HG02970 (cell line): Measurements from ENCODE around the gene TAL1.
"Not testable (repeated sequence)": the region's sequence is repeated elsewhere in the genome, so short reads cannot be mapped to it uniquely, and the experiment has no call there.

Experiments used
- ATAC-seq: cut with Tn5 transposase; IDR thresholded peaks from one replicate; pipeline ENCODE4 v1.9.1; 2021; ENCODE audit warnings: mild to moderate bottlenecking, moderate library complexity, moderate number of reproducible peaks; ENCODE audit not compliant: unreplicated experiment, low FRiP score

The TAL1 gene

DNA sequence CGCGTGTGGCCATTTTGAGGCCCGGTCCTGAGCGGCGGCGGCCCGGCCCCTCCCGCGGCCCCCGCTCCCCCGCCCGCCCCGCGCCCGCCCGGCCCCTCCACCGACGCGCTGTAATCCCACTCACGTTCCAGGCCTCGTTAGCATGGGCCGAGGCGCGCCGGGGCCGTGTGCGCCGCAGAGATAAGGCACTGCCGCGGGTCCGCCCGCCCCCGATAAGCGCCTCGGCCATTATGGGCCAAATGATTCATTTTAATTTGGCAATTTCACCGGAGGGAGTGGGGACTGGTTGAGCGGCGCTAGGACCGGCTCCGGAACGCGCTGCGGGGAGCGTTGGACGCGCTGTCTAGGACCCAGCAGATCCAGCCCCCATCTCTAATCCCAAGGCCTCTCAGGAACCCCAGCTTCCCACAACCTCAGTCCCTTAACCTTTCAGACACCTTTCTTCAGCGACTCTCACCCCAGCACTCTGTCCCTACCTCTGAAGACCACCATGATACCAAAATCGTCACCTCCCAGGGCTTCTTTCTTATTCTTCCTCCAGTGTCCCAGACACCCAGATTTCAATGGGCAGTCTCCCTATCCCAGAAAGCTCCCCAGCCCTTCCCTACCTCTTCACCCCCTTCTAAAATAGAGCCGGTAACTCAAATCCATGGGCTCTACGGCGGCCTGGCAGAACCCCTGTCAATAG lies at the start of gene TAL1:
Gene TAL1, minus strand, starts transcription at position 39 of the 688 bp plus-strand sequence. CDS start 6,337 bp downstream, outside the sequence.
- no peak for ATAC-seq

DNA sequence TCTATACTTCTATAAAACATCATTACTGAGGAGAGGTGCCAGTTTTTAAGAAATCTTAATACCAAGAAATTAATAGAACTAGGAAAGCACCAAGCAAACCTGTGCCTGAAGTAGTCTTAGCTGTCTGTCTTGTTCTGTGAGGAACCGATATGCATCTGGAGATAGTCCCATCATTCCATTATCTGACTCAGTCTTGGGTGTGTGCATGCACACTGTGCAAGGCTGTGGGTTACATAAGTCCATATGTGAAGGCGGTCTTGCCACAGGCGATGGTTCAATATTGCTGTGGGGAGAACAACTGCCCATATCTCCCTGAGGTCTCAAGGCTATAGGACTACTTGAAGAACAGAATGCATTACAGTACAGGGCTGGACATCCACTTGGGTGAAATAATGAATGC lies 48.1 kb upstream of the TAL1 start:
- ATAC-seq = no peak

DNA sequence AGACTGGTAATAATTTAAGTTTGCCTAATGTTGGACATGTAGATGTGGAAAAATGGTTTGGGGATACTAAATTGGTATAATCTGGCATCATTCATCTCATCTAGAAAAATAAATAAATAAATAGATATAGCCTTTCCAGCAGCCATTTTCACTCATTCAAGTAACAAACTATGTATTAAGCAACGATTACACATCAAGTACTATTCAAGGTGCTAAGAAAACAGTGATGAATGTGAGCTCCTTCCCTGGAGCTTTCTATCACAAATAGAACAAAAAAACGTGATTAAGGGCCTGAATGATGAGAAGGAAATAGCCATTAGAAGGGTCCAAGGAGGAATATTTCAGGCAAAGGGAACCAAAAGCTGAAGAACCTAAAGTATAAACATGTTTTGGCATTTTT lies 44.8 kb upstream of the TAL1 start:
- ATAC-seq = no peak

DNA sequence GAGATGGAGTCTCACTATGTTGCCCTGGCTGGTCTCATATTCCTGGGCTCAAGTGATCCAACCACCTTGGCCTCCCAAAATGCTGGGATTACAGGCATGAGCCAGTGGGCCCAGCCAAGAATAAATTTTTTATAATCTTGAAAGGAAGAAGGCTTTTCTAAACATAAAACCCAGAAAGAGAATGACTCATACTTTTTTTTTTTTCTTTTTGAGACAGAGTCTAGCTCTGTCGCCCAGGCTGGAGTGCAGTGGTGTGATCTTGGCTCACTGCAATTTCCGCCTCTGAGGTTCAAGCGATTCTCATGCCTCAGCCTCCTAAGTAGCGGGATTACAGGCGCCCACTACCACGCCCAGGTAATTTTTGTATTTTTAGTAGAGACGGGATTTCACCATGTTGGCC lies 43.8 kb upstream of the TAL1 start:
- not testable (repeated sequence) for ATAC-seq

DNA sequence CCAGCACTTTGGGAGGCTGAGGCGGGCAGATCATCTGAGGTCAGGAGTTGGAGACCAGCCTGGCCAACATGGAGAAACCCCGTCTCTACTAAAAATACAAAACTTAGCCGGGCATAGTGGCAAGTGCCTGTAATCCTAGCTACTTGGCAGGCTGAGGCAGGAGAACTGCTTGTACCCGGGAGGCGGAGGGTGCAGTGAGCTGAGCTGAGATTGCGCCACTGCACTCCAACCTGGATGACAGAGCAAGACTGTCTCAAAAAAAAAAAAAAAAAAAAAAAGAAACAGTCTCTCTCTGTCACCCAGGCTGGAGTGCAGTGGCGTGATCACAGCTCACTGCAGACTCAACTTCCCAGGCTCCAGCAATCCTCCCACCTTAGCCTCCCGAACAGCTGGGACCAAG lies 33.5 kb upstream of the TAL1 start:
- not testable (repeated sequence) for ATAC-seq

DNA sequence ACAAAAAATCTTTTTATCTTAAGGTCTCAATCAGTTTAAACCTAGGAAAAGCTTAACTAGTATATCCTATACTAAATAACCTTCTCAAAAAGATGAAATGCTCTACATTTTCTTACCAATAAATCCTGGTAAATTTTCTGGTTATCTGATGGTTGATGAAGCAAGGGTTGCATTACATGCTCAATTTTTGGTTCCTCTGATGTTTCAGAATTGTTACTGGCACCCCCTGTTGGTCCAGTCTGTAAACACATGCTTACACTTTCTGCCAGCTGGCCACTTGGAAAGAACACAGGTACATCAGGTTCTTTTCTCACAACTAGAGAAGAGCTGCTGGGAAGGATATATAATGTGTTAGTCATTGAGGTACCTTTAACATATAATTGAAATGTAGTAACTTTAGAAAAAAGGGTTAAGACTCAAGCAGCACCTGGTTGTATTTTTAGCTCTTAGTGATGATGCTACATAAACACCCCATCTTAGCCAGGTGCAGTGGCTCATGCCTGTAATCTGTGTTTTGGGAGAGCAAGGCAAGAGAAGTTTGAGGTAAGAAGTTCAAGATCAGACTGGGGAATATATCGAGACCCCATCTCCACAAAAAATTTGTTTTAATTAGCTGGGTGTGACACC lies 30.9 kb upstream of the TAL1 start:
- ATAC-seq = no peak

DNA sequence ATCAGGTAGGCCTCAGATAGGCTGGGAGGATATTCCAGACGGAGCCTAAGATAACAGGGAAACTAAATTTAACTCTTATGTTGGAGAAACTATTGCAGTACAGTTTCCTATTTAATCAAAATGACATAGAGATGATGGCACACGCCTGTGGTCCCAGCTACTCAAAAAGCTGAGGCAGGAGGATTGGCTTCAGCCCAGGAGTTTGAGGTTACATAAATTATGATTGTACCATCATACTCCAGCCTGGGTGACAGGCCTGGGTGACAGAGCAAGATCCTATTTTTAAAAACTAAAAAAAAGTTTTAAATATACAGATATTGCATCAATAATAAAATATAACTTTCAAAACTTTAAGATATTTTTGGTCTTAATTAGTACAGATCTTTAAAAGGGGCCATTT lies 25.2 kb upstream of the TAL1 start:
- ATAC-seq = no peak

DNA sequence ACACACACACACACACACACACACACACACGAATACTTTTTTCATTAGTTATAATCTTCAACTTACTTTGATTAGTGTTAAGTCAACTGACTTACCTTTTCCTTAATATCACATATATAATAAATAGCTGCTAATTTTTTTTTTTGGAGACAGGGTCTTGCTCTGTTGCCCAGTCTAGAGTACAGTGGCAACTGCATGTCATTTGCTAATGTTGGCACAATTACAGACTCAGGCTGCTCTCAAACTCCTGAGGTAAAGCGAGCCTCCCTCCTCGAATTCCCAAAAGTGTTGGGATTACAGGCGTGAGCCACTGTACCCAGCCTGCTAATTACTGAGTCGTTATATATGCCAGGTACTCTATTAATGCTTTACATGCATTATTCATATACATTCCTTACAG lies 20.8 kb upstream of the TAL1 start:
- no peak for ATAC-seq

DNA sequence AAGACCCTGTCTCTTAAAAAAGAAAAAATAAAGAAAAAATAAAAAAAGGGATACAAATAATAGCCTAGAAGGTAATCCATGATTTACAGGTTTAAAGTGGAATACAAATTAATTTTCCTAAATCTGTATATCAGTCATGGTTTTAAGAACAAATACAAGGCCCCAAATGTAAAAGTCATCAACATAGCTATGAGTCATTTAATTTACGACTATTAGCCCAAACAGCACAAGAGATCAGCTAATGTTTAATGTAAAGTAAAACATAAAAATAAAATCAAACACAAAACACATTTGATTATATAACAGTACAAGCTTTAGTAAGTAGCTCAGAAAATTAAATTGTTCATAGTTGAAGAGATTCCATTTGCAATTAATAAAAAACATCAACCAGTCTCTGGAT lies 20.3 kb upstream of the TAL1 start:
- no peak for ATAC-seq

DNA sequence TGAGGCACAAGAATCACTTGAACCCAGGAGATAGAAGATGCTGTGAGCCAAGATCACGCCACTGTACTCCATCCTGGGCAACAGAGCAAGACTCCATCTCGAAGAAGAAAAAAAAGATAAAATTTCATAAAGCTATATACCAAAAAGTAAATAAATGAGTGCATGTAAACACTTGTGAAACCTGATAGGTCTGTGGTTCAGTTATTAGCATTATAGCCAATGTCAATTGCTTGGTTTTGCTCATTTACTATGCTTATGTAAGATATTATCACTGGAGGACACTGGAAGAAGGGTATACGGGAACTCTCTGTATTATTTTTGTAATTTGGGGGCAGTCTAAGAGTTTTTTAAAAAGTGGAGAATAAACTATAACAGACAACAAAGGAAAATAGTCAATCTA lies 17.7 kb upstream of the TAL1 start:
- ATAC-seq = no peak

DNA sequence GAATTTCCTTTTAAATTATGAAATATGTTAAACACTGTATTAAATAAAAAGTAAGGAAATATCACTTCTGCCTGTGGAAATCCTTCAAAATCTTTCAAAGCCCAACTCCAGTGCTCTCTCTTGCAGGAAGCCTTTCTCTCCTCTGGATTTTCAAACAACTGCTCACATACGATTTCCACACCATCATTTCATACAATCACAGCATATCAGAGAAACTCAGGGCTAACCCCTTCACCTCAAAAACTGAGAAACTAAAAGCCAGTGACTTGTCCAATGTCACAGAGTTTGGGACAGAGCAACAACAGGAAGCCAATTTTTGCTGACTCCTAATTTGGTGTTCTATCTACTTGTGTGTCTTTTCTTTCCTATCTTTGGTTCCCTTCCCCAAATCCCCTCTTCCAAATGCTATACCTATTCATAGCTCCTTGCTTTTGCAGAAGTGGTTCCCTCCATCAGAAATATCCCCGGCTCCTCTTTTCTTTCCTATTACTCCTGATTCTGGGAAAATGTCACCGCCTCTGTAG lies 12.4 kb upstream of the TAL1 start:
- no peak for ATAC-seq

DNA sequence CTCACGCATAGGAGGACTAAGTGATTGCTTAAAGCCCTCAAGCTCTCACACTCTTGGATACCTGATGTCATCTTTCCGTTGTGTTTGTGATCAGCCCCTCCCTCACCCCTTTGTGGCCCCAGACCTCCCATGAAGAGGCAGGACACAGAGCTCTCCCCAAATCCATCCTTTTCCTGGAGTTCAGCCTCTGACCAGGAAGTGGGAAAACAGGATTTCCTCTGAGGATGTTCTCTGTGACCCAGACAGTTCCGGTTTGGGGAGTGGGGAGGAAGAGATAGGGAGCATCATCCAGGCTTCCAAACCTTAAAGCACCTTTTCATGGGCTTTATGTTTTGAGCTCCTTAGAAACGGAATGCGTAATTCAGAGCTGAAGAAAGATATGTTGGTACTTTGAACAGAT lies 11.9 kb upstream of the TAL1 start:
- no peak for ATAC-seq

DNA sequence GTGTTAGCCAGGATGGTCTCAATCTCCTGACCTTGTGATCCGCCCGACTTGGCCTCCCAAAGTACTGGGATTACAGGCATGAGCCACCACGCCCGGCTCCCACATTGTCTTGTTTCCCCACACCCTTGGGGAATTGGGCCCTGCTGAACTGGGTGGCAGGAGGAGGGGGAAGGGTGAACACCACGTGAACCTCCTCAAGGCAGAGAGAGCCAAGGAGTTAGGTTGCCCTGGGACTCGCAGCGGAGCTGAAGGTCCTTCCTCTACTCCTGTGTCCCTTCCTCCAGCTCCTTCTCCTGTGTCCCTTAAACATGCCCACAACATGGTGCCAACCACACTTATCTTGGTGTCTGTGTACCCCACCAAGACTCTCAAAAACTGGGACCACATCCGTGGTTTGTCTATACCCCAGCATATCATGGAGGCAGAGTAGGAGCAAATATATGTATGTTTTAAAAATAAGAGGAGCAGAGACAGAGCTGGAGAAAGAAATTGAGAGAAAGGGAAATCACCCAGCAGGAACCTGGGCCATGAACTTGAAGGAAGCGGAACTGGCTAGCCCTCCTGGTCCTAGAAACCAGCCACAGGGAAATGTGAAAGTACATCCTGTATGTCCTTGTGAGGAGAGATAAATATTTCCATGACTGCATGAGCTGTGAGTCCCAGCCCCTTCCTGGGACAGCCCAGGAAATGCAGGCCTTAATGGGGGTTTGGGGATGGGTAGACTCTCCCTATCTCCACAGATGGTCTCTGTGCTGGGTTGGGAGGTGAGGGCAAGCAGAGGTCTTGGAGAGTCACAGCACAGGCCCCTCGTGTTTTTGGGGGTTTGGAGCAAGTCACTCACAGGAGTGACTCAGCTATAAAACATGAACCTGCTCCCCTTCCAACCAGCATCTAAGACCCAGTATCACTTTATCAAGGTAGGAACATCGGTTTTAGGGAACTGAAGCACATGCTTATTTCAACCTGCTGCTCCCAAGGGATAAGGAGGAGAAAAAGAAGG lies 9.4 kb upstream of the TAL1 start:
- ATAC-seq = no peak

DNA sequence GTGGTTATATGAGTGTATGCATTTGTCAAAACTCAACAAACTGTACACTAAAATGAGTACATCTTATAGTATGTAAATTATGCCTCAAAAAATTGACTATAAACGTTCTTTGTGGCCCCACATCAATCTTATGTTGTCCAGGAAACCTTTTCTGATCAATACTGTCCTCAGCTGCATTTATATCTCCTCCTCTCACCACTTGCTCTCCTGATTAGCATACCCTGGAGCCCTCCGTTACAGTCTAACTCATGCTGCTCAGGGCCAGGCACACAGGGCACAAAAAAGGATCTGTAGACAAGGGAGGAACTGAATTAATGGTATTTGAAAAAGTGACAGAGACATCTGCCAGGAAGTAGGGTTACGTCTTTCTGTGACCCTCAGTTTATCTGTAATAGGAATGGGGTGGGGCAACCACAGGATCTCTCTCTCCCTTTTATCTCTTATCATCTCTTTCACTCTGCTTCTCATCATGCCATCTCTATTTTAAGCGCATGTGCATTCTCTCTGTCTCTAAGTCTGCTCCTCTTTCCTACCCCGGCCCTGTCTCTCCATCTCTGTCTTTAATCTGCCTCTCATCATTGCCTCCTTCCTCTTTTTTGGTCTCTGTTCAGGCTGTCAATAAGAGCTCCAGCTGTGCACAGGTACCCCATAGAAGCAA lies 7.0 kb upstream of the TAL1 start:
- no peak for ATAC-seq

DNA sequence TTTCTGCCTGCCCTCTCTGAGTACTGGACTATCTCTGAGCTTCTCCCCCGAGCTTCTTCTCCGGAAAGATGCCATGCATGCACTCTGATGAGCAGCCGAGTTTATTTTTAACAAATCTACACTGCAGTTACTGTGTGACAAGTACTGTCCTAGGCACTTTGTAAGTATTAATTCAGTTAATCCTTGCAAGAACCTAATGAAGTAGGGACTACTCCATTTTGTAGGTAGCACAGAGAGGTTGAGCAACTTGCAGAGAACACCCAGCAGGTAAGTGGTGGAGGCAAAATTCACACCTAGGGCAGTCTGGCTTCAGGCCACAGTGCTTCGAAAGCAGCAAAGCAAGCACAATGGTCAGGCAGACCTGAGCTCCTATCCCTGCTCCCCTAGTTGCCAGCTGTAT lies 3.8 kb upstream of the TAL1 start:
- no peak for ATAC-seq

DNA sequence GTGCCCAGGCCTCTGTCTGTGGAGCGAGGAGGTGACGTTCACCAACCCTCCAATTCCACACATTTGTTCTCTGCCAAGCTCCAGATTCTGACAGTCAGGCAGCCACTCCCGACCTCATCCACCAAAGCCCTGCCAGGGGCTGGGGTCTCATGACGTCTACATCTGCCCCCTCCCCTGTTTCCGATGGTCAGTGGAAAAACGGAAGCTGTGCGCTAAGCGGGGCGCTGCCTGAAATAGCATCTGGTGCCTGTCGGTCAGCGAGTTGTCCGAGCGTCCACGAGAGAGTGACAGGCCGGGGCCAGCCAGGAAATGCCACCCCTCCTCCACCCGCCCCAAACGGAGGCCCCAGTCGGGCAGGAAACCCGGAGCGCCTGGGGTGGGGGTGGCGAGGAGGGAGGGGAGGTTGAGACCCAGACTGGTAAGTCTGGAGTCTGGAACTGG lies 3.2 kb upstream of the TAL1 start:
- ATAC-seq = no peak

DNA sequence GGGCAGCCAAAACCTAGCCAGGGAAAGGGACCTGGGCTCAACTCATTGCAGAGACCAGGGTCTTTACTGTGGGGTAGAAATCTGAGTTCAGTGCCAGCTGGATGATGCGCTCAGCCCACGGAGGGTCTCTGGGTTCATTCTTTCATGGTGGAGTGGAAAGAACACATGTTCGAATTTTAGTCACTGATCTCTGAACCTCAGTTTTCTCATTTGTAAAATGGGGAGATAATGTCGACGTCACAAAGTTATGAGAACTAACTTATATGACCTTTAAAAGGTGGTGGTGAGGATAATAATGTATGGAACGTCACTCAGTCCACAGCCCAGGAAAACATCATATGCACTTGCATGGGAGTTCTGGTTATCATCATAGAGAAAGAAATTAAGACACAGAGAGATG lies 1.2 kb upstream of the TAL1 start:
- no peak for ATAC-seq

DNA sequence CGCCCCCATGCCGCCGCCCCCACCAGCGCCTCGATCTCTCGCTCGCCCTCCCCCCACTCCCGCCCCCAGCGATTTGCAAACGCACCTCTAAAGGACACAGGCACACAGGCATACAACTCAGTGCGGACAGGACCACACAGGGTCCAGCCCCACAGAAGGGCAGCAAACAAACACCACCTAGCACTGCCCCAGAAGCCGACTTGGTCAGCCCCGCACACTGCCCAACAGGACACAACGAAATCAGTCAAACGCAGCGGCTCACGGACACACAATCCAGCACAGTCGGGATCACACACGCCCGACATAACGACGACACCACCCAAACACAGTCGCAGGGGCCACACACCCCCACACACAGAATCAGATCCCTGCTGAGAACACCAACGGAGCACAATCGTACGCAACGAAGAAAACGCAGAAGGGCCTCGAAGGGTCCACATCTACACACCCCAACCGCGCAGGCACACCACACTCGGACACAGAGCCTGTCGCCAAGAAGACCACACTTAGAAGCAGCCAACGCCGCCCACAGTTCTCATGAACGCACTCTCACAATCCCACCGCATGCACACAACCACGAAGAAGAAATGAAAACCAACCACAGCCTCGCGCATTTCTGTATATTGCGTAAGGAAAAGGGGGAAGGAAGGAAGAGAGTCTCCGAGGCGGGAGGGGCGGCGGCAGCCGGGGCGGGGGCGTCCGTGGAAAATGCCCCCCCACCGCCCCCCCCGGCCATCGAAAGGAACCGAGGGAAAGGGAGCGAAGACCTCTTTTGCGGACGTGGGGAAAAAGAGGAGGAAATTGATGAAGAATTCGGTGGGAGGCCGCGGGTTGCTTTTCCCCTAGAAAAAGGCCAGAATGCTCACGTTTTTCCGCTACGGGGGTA lies 481 bp downstream of the TAL1 start:
- no peak for ATAC-seq

DNA sequence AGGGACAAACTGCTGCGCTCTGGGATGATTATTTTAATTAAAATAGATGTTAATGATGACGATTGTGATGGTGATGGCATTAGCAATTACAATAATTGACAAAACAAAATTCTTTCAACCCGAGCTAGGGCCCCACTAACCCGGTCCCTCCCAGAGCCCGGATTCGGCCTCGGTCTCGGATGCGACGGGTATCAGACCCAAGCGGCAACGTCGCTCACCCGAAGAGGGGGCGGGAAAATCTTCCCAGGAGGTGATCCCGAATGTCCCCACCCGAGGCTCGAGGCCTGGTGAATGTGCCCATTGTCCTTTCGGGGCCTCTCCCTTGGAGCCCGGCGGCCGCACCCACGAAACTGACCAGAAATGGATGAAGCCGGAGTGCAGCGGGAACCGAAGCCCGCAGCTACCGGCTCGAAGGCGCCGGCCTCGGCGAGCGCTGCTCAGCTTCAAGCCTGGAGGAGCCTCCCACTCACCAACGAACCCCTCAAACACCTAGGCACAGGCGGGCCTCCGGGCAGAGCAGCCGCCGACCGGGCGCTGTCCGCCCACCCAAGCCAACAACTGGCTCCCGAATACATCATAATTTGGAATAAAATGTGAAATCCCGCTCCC lies 1.2 kb downstream of the TAL1 start:
- no peak for ATAC-seq
